HCT116 (cell line): ENCODE data around the gene PLA2G2D. TPM values are rescaled to one million over a fixed set of nuclear protein-coding genes. Genes with fewer than 3 reads are reported as not detected.

Experiments
- ATAC-seq: fragments of 200-7000 bp; cut with Tn5 transposase; 2 replicates; pipeline ENCODE4 v1.9.1; 2020; ENCODE audit warnings: mild to moderate bottlenecking, moderate library complexity
- BruUV-seq: library from RNA; stranded (reverse); fragments of 400-500 nt; replicated peaks from 2 replicates; lab custom pipeline; 2021; lab: Mats Ljungman, UMichigan
- CTCF ChIA-PET: fragments of 300-600 bp; sonication (Branson Sonifier 250); formaldehyde crosslinking; loops from one replicate; lab custom pipeline; 2021; ENCODE audit warnings: antibody characterized with exemption; lab: Charles Lee
- POLR2A ChIA-PET: fragments of 300-600, 350-600 bp; sonication (Branson Sonifier 250); formaldehyde crosslinking; loops from one replicate; lab custom pipeline; 2021; ENCODE audit warnings: antibody characterized with exemption; lab: Charles Lee
- RAD21 ChIA-PET, 2 experiments: fragments of 300-600 bp; sonication (Branson Sonifier 250); formaldehyde crosslinking; loops; one replicate each; lab custom pipeline; 2023; ENCODE audit warnings: low total read pairs in 2 of 2; ENCODE audit not compliant: uncharacterized antibody in 2 of 2, unreplicated experiment in 2 of 2, low non-redundant PET in 1 of 2; lab: Charles Lee
- DNase-seq: peaks from one replicate; pipeline ENCODE4 v3.0.0-alpha.2; 2010; ENCODE audit warnings: low read depth, low spot score
- H2AFZ ChIP-seq: fragments of 200-600 bp; shearing (Covaris generic), sonication (generic); 2 replicates; pipeline ENCODE4 v1.6.1; 2017; ENCODE audit warnings: low read depth, mixed run types, mixed read lengths, antibody characterized with exemption, low read length; ENCODE audit not compliant: poor library complexity, severe bottlenecking
- H3K27ac ChIP-seq: 2 replicates; pipeline ENCODE4 v1.5.1; 2012; ENCODE audit warnings: low read depth, low read length
- H3K27me3 ChIP-seq: fragments of 200-600 bp; sonication (generic); 2 replicates; pipeline ENCODE4 v1.6.1; 2016; ENCODE audit warnings: mixed run types, low read length, mixed read lengths; ENCODE audit not compliant: insufficient read depth
- H3K36me3 ChIP-seq, 2 experiments: fragments of 200-500 bp in 1 of 2; fragments of 200-600 bp in 1 of 2; sonication (Bioruptor generic) in 1 of 2; sonication (generic) in 1 of 2; 2 replicates each; pipeline versions ENCODE4 v1.5.1 to v1.6.1; 2014 to 2016; ENCODE audit warnings: low read length in 2 of 2, inconsistent platforms in 1 of 2, mixed read lengths in 1 of 2, mixed run types in 1 of 2; ENCODE audit not compliant: insufficient read depth in 2 of 2, control insufficient read depth in 1 of 2
- H3K4me1 ChIP-seq, 2 experiments: fragments of 200-600 bp in 1 of 2; sonication (generic) in 1 of 2; 2 replicates each; pipeline versions ENCODE4 v1.5.1 to v1.6.1; 2012 to 2017; ENCODE audit warnings: low read length in 2 of 2, inconsistent platforms in 1 of 2, mild to moderate bottlenecking in 1 of 2, mixed read lengths in 1 of 2, mixed run types in 1 of 2, moderate library complexity in 1 of 2; ENCODE audit not compliant: insufficient read depth in 2 of 2, control insufficient read depth in 1 of 2
- H3K4me2 ChIP-seq: fragments of 200-600 bp; sonication (generic); 2 replicates; pipeline ENCODE4 v1.6.1; 2017; ENCODE audit warnings: mixed run types, low read length, mixed read lengths
- H3K4me3 ChIP-seq, 2 experiments: fragments of 200-600 bp in 1 of 2; sonication (generic) in 1 of 2; replicated peaks in 1 of 2; 2 replicates each; pipeline ENCODE4 v1.5.1; 2011 to 2016; ENCODE audit warnings: low read length in 2 of 2, control low read depth in 1 of 2, low read depth in 1 of 2, mild to moderate bottlenecking in 1 of 2, mixed read lengths in 1 of 2, mixed run types in 1 of 2
- H3K79me2 ChIP-seq: fragments of 200-600 bp; sonication (generic); 2 replicates; pipeline ENCODE4 v1.6.1; 2017; ENCODE audit warnings: mild to moderate bottlenecking, mixed run types, low read length, moderate library complexity, mixed read lengths; ENCODE audit not compliant: insufficient read depth
- H3K9ac ChIP-seq: fragments of 200-600 bp; sonication (generic); 2 replicates; pipeline ENCODE4 v1.6.1; 2016; ENCODE audit warnings: low read length, mixed read lengths
- H3K9me2 ChIP-seq: fragments of 200-600 bp; sonication (generic), shearing (Covaris generic); 2 replicates; pipeline ENCODE4 v1.6.1; 2017; ENCODE audit warnings: mixed run types, mild to moderate bottlenecking, moderate library complexity; ENCODE audit not compliant: insufficient read depth
- H3K9me3 ChIP-seq, 2 experiments: fragments of 200-500 bp in 1 of 2; fragments of 200-600 bp in 1 of 2; sonication (Bioruptor generic) in 1 of 2; sonication (generic) in 1 of 2; 2 replicates each; pipeline ENCODE4 v1.6.1; 2014 to 2017; ENCODE audit warnings: low read length in 2 of 2, mixed read lengths in 2 of 2, inconsistent platforms in 1 of 2, low read depth in 1 of 2, mild to moderate bottlenecking in 1 of 2, mixed run types in 1 of 2, moderate library complexity in 1 of 2; ENCODE audit not compliant: control insufficient read depth in 1 of 2, insufficient read depth in 1 of 2
- H4K20me1 ChIP-seq: fragments of 200-600 bp; sonication (generic), shearing (Covaris generic); 2 replicates; pipeline ENCODE4 v1.6.1; 2017; ENCODE audit warnings: mixed run types, mild to moderate bottlenecking, moderate library complexity; ENCODE audit not compliant: insufficient read depth
- ATF3 ChIP-seq: IDR thresholded peaks from 2 replicates; pipeline ENCODE4 v1.6.1; 2012
- CBX3 ChIP-seq: IDR thresholded peaks from 2 replicates; pipeline ENCODE4 v1.6.1; 2012; ENCODE audit warnings: low read depth
- CEBPB ChIP-seq: IDR thresholded peaks from 2 replicates; pipeline ENCODE4 v1.6.1; 2012; ENCODE audit warnings: low read depth
- CTCF ChIP-seq, 3 experiments: fragments of 200-600 bp in 1 of 3; sonication (generic) in 1 of 3; IDR thresholded peaks in 2 of 3; conservative IDR thresholded peaks in 1 of 3; 2 replicates each; pipeline ENCODE4 v1.5.1; 2012 to 2017; ENCODE audit warnings: low read depth in 2 of 3, low read length in 2 of 3, antibody characterized with exemption in 1 of 3, borderline replicate concordance in 1 of 3, control low read depth in 1 of 3, mild to moderate bottlenecking in 1 of 3, mixed read lengths in 1 of 3, mixed run types in 1 of 3, moderate library complexity in 1 of 3; ENCODE audit not compliant: insufficient read depth in 1 of 3
- EGR1 ChIP-seq: IDR thresholded peaks from 2 replicates; pipeline ENCODE4 v1.6.1; 2012; ENCODE audit warnings: low read depth
- ELF1 ChIP-seq: IDR thresholded peaks from 2 replicates; pipeline ENCODE4 v1.6.1; 2012; ENCODE audit warnings: low read depth, borderline replicate concordance
- EZH2phosphoT487 ChIP-seq: fragments of 200-600 bp; IDR thresholded peaks from 2 replicates; pipeline ENCODE4 v1.6.1; 2018; ENCODE audit warnings: antibody characterized with exemption, borderline replicate concordance
- FOSL1 ChIP-seq: IDR thresholded peaks from 2 replicates; pipeline ENCODE4 v1.6.1; 2012; ENCODE audit warnings: low read depth
- JUND ChIP-seq: IDR thresholded peaks from 2 replicates; pipeline ENCODE4 v1.6.1; 2012
- POLR2A ChIP-seq: IDR thresholded peaks from 2 replicates; pipeline ENCODE4 v1.7.0; 2011; ENCODE audit warnings: borderline replicate concordance; ENCODE audit not compliant: insufficient read depth, insufficient read length; ENCODE audit errors: extremely low read depth
- POLR2AphosphoS5 ChIP-seq: IDR thresholded peaks from 2 replicates; pipeline ENCODE4 v1.6.1; 2011; ENCODE audit warnings: mild to moderate bottlenecking, low read depth, low read length, moderate library complexity
- RAD21 ChIP-seq: IDR thresholded peaks from 2 replicates; pipeline ENCODE4 v1.6.1; 2012; ENCODE audit warnings: low read depth, mild to moderate bottlenecking
- REST ChIP-seq: IDR thresholded peaks from 2 replicates; pipeline ENCODE4 v1.6.1; 2012; ENCODE audit warnings: low read depth
- SP1 ChIP-seq: IDR thresholded peaks from 2 replicates; pipeline ENCODE4 v1.6.1; 2012; ENCODE audit warnings: low read depth
- TCF7L2 ChIP-seq: IDR thresholded peaks from 2 replicates; pipeline ENCODE4 v1.7.0; 2011; ENCODE audit warnings: borderline replicate concordance, inconsistent platforms; ENCODE audit not compliant: insufficient read depth, insufficient read length; ENCODE audit errors: extremely low read depth
- ZBTB33 ChIP-seq: IDR thresholded peaks from 2 replicates; pipeline ENCODE4 v1.6.1; 2011; ENCODE audit warnings: mild to moderate bottlenecking, low read length, moderate library complexity; ENCODE audit not compliant: insufficient replicate concordance; ENCODE audit errors: extremely low read depth
- ZFX ChIP-seq: fragments of 450-650 bp; IDR thresholded peaks from 2 replicates; pipeline ENCODE4 v1.6.1; 2017
- ZNF274 ChIP-seq: fragments of 200-500 bp; sonication (Bioruptor generic); IDR thresholded peaks from 2 replicates; pipeline ENCODE4 v1.6.1; 2014; ENCODE audit warnings: mild to moderate bottlenecking, low read depth, low read length, inconsistent platforms
- intact Hi-C: fragments of 100-400 bp; cut with micrococcal nuclease; formaldehyde crosslinking; loops from 2 replicates; pipeline ENCODE4 v1.10.0; 2022
- total RNA-seq: library from RNA; stranded (reverse); gene quantifications from one replicate; pipeline ENCODE4 v1.2.1, GENCODE V29; 2021; ENCODE audit not compliant: unreplicated experiment

Gene PLA2G2D
- total RNA-seq, 1 experiment from 2014 or later = not detected

GRCh38 chr1:20100632-20101355, 18.5 kb downstream of the PLA2G2D start:
- H3K36me3 ChIP-seq = no peaks in the 10 kb centered on the region
- H3K4me3 ChIP-seq = no peak overlapping the region
- no peak overlapping the region for H3K27ac ChIP-seq
- DNase-seq (peak; percentile 52), ATAC-seq (peak; percentile 96)
- H3K27me3 ChIP-seq = no peaks in the 10 kb centered on the region
- no TSS peak for BruUV-seq
- H3K4me2 ChIP-seq = no peak overlapping the region
- CTCF ChIA-PET = interaction anchor here (1.1 to 3.0 kb wide), 4 partner anchors 24 to 394 kb away, joined by 3 to 18 read pairs (median 6); no protein-coding TSS in a partner anchor
- H3K79me2 ChIP-seq = no peaks in the 10 kb centered on the region
- H3K9me3 ChIP-seq = no peaks in the 10 kb centered on the region
- no peaks in the 10 kb centered on the region for H3K9me2 ChIP-seq
- peaks cover 0 to 1% of the 10 kb centered on the region in 2 experiments; a peak in 1 of 4 replicates for H3K4me1 ChIP-seq
- no peaks in the 10 kb centered on the region for H4K20me1 ChIP-seq
- intact Hi-C loops = loop anchor here (1.0 to 2.0 kb wide), 4 partner anchors 52 to 393 kb away; no protein-coding TSS in a partner anchor
- H2AFZ ChIP-seq = peak overlapping the region; percentile 14
- POLR2A ChIA-PET = no interaction called here
- no peak overlapping the region for H3K9ac ChIP-seq
- RAD21 ChIA-PET = interaction anchor here (0.7 to 1.4 kb wide), 3 partner anchors 50 to 64 kb away, joined by 3 to 5 read pairs (median 5); no protein-coding TSS in a partner anchor
- TF ChIP-seq ATF3 (no peak), ZBTB33 (no peak), CTCF (IDR thresholded peaks at IDR 0.05 in 2 of 3, conservative IDR thresholded peaks at IDR 0.05 in 1 of 3; ENCODE audit: borderline replicate concordance in 1 of 3, insufficient read depth in 1 of 3, low read depth in 2 of 3, low read length in 2 of 3) (peak; percentile 81 to 88 (median 87)), TCF7L2 (no peak), CBX3 (no peak), CEBPB (no peak), ZNF274 (no peak), EGR1 (no peak), POLR2A (no peak), JUND (no peak), FOSL1 (no peak), RAD21 (peak; percentile 98), ELF1 (no peak), REST (no peak), ZFX (no peak), SP1 (no peak), POLR2AphosphoS5 (no peak), EZH2phosphoT487 (no peak)
